ENCODE data around the gene SRPK2. TPM values are rescaled to one million over a fixed set of nuclear protein-coding genes. Genes with fewer than 3 reads are reported as not detected.

SRPK2 gene
- total RNA-seq, 1 experiment from 2014 or later = 50.5 TPM

- no peak for DNase-seq (ENCODE audit: low spot score)
- POLR2A ChIA-PET = no interaction called here
- TF ChIP-seq RORB (CRISPR knock-in tag; IDR thresholded peaks at IDR 0.05) (no peak), MLX (CRISPR knock-in tag; IDR thresholded peaks at IDR 0.05) (no peak), IRF1 (CRISPR knock-in tag; IDR thresholded peaks at IDR 0.05) (no peak)
- CTCF ChIA-PET = interaction anchor here (1.0 kb wide), 1 partner anchor 131 kb away, joined by 3 read pairs; no protein-coding TSS in a partner anchor
- H3K27ac Mint-ChIP-seq = peak overlapping the region; percentile 79; the same call in 1 of the 2 replicates
- no peaks in the 10 kb centered on the region for H3K9me3 Mint-ChIP-seq
- no peak for ATAC-seq
- H3K36me3 Mint-ChIP-seq = peaks cover 71% of the 10 kb centered on the region
- H3K4me3 Mint-ChIP-seq = no peak overlapping the region
- no peaks in the 10 kb centered on the region for H3K4me1 Mint-ChIP-seq
- no peaks in the 10 kb centered on the region for H3K27me3 Mint-ChIP-seq (ENCODE audit: low read depth)
These were observed 276.0 kb downstream of the SRPK2 start for GRCh38 chr7:105112440-105113418.

- no peak overlapping the region for H3K27ac Mint-ChIP-seq
- no peak for ATAC-seq
- ChIA-PET CTCF (no interaction called here), POLR2A (no interaction called here)
- H3K9me3 Mint-ChIP-seq = no peaks in the 10 kb centered on the region
- H3K27me3 Mint-ChIP-seq (ENCODE audit: low read depth) = no peaks in the 10 kb centered on the region
- DNase-seq (ENCODE audit: low spot score) = no peak
- H3K36me3 Mint-ChIP-seq = peaks cover 79% of the 10 kb centered on the region
- H3K4me1 Mint-ChIP-seq = 0 out of 2 replicates have a peak, but pooled peaks cover 2% of the 10 kb centered on the region
- no peak for TF ChIP-seq NFATC4 (CRISPR knock-in tag; IDR thresholded peaks at IDR 0.05)
- no peak for TF ChIP-seq ZMAT4 (CRISPR knock-in tag; IDR thresholded peaks at IDR 0.05)
- TF ChIP-seq EMX1 (CRISPR knock-in tag; IDR thresholded peaks at IDR 0.05) = no peak
- no peak for TF ChIP-seq MAX (CRISPR knock-in tag; IDR thresholded peaks at IDR 0.05)
- TF ChIP-seq JUN (CRISPR knock-in tag; IDR thresholded peaks at IDR 0.05) = no peak
- H3K4me3 Mint-ChIP-seq = no peak overlapping the region
These were observed 281.3 kb downstream of the SRPK2 start for GRCh38 chr7:105107458-105107857.

GRCh38 chr7:105106473-105106872, 282.2 kb downstream of the SRPK2 start:
- no peak overlapping the region for H3K4me3 Mint-ChIP-seq
- no peak for TF ChIP-seq NFATC4 (CRISPR knock-in tag; IDR thresholded peaks at IDR 0.05)
- no peak for TF ChIP-seq ZNF138 (CRISPR knock-in tag; conservative IDR thresholded peaks at IDR 0.05)
- TF ChIP-seq TEAD4 (CRISPR knock-in tag; IDR thresholded peaks at IDR 0.05) = no peak
- TF ChIP-seq SOX15 (CRISPR knock-in tag; IDR thresholded peaks at IDR 0.05) = no peak
- no peak for TF ChIP-seq E2F4 (CRISPR knock-in tag; IDR thresholded peaks at IDR 0.05; ENCODE audit: borderline replicate concordance, low read depth)
- no peak for TF ChIP-seq TEAD1 (CRISPR knock-in tag; IDR thresholded peaks at IDR 0.05)
- TF ChIP-seq ZNF512 (CRISPR knock-in tag; IDR thresholded peaks at IDR 0.05; ENCODE audit: borderline replicate concordance) = no peak
- no peak for TF ChIP-seq GRHL2 (CRISPR knock-in tag; IDR thresholded peaks at IDR 0.05; ENCODE audit: insufficient replicate concordance, severe bottlenecking)
- TF ChIP-seq PREB (CRISPR knock-in tag; IDR thresholded peaks at IDR 0.05; ENCODE audit: borderline replicate concordance) = no peak
- TF ChIP-seq AFF4 (CRISPR knock-in tag; IDR thresholded peaks at IDR 0.05; ENCODE audit: borderline replicate concordance) = no peak
- no peak for TF ChIP-seq KAT7 (CRISPR knock-in tag; IDR thresholded peaks at IDR 0.05; ENCODE audit: borderline replicate concordance)
- no peak for TF ChIP-seq MXD4 (CRISPR knock-in tag; IDR thresholded peaks at IDR 0.05; ENCODE audit: borderline replicate concordance)
- no peak for TF ChIP-seq CREB1 (CRISPR knock-in tag; IDR thresholded peaks at IDR 0.05)
- no peak for TF ChIP-seq JUN (CRISPR knock-in tag; IDR thresholded peaks at IDR 0.05)
- TF ChIP-seq NFYB (CRISPR knock-in tag; conservative IDR thresholded peaks at IDR 0.05; ENCODE audit: low read depth) = no peak

More at GRCh38 chr7:105106473-105106872, 282.2 kb downstream of the SRPK2 start:
- ChIA-PET POLR2A (no interaction called here), CTCF (no interaction called here)
- Mint-ChIP-seq H3K9me3 (no peaks in the 10 kb centered on the region), H3K36me3 (peaks cover 72% of the 10 kb centered on the region), H3K27ac (no peak overlapping the region; the same call in 1 of the 2 replicates), H3K27me3 (ENCODE audit: low read depth) (no peaks in the 10 kb centered on the region), H3K4me1 (0 out of 2 replicates have a peak, but pooled peaks cover 2% of the 10 kb centered on the region)
- no peak for DNase-seq (ENCODE audit: low spot score)
- no peak for ATAC-seq
